Psoas muscle (tissue), 8 donors: ENCODE measurements around the gene MAN1A2. TPM values are rescaled to one million over a fixed set of nuclear protein-coding genes. Genes with fewer than 3 reads are reported as not detected.
A peak's percentile ranks its signal among the peaks of the same experiment; 100 is the strongest.

Source experiments
- ATAC-seq, 4 donors: fragments of 200-7000 bp; cut with Tn5 transposase; one replicate each; pipeline ENCODE4 v1.9.1; 2020; ENCODE audit warnings: moderate library complexity in 3 of 4, mild to moderate bottlenecking in 2 of 4
- DNase-seq, 2 donors: peaks; one replicate each; pipeline ENCODE4 v3.0.0-alpha.2; 2020
- H3K27ac ChIP-seq: fragments of 200-600 bp; one replicate; pipeline ENCODE4 v1.8.0; 2022
- H3K27me3 ChIP-seq, 3 donors: fragments of 200-600 bp in 1 of 3; one replicate each; pipeline versions ENCODE4 v1.6.1 to v1.8.0; 2013 to 2022; ENCODE audit warnings: low read length in 2 of 3, mild to moderate bottlenecking in 2 of 3, moderate library complexity in 1 of 3; ENCODE audit not compliant: insufficient read depth in 3 of 3
- H3K36me3 ChIP-seq, 2 donors: fragments of 200-600 bp in 1 of 2; one replicate each; pipeline versions ENCODE4 v1.6.1 to v1.8.0; 2013 to 2022; ENCODE audit warnings: low read depth in 1 of 2, mild to moderate bottlenecking in 1 of 2, moderate library complexity in 1 of 2; ENCODE audit not compliant: insufficient read depth in 1 of 2
- H3K4me1 ChIP-seq: fragments of 200-600 bp; one replicate; pipeline ENCODE4 v1.8.0; 2022
- H3K4me3 ChIP-seq: fragments of 200-600 bp; one replicate; pipeline ENCODE4 v1.8.0; 2022; ENCODE audit warnings: mild to moderate bottlenecking
- H3K9me3 ChIP-seq: fragments of 200-600 bp; one replicate; pipeline ENCODE4 v1.8.0; 2022
- CTCF ChIP-seq: fragments of 200-600 bp; IDR thresholded peaks from one replicate; pipeline ENCODE4 v1.8.0; 2022; ENCODE audit warnings: antibody characterized with exemption
- WGBS, 3 donors: extraction: QIAGEN DNeasy Blood & Tissue Kit; methylation state at CpG; one replicate each; pipeline versions ENCODE4 v1.1.6 to v1.1.7; 2013; 5-methylcytosine and 5-hydroxymethylcytosine counted together
- intact Hi-C, 2 donors: fragments of 100-400 bp; cut with DNase I; formaldehyde crosslinking; loops; one replicate each; pipeline versions ENCODE4 v1.11.0 to v1.14.2; 2022
- polyA plus RNA-seq, 3 donors: library from polyadenylated mRNA; stranded (reverse); fragments of 200-250 nt; gene quantifications; one replicate each; pipeline ENCODE4 v1.2.3, GENCODE V29; 2013
- total RNA-seq, 4 donors: library from RNA; stranded (reverse); fragmentation: NEBNext Ultra II Directional in 2 of 4; extraction: Animal tissue kit (Norgen Biotek cat#: 25700) in 2 of 4; gene quantifications; one replicate each; pipeline versions ENCODE4 v1.2.1 to v1.2.4, GENCODE V29; 2021 to 2023
- donor health status: healthy with polysubstance abuse.
- donor health status: DM: no; HTN: no; CAD: no; lungs with moderate emphysema.
- donor health status: Bipolar disorder and iron deficiency.
- donor health status: healthy.
- donor health status: DM: yes; HTN: yes; CAD: no.
- donor health status: DM: no; HTN: no; CAD: no.
- donor health status: DM: no; HTN: no; CAD: no.
- donor health status: DM: yes; HTN: yes; CAD: no.

MAN1A2 gene
- total and polyA plus RNA-seq, 7 donors, result 4.0 to 35.0 (median 19.8) TPM

DNA sequence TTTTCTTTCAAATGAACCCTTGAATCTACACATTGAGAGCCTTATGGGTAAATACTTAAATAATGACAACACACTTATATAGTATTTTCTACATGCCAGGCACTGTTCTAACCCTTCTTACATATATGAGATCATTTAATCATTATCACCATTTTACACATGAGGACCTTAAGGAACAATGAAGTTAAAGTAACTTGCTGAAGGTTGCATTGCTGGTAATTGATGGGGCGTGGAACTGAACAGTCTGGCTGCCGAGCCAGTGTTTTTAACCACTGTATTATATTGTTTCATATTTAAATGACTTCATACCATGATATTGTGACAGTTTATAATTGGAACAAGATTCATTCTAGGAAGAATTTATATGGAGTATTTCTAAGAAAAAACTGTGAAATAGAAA is 126.7 kb downstream of the MAN1A2 start:
- no peaks in the 10 kb centered on the region for H3K4me1 ChIP-seq
- H3K27ac ChIP-seq, result no peak overlapping the region
- H3K4me3 ChIP-seq, result no peak overlapping the region
- whole genome bisulfite sequencing, 3 donors, result 82 to 91% (median 88%) methylated on average over 2 of the region's 2 CpGs
- ATAC-seq (no peak), DNase-seq (no peak)
- TF ChIP-seq CTCF, result no peak
- H3K9me3 ChIP-seq, result no peaks in the 10 kb centered on the region
- H3K27me3 ChIP-seq, result no peaks in the 10 kb centered on the region
- peaks cover 0 to 40% of the 10 kb centered on the region in 2 donors for H3K36me3 ChIP-seq
- intact Hi-C loops, result no loop called here

DNA sequence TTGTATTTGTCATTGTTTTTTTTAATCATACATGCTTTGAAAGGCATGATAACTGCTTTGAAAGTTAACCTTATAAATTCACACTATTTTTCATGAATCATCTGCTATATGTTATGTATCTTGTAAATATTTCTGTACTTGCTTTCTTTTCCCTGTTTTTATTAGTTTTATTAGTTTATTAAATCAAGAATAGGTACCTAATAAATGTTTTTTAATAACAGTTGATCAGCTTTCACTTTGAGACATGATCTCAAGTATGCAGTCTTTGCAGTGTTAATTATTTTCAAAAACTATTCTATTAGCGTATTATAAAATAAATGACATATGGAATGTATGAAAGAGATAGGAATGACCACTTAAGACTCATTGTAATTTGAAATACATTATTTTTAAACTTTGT is 127.8 kb downstream of the MAN1A2 start:
- no peak overlapping the region for H3K4me3 ChIP-seq
- no peaks in the 10 kb centered on the region for H3K9me3 ChIP-seq
- DNase-seq (no peak), ATAC-seq (no peak)
- no peaks in the 10 kb centered on the region for H3K4me1 ChIP-seq
- H3K27ac ChIP-seq, result no peak overlapping the region
- H3K27me3 ChIP-seq, result no peaks in the 10 kb centered on the region
- intact Hi-C loops, result no loop called here
- TF ChIP-seq CTCF, result no peak
- 98 to 100% (median 98%) methylated on average over 1 of the region's 1 CpG for WGBS, 3 donors
- peaks cover 1 to 40% of the 10 kb centered on the region in 2 donors for H3K36me3 ChIP-seq

- DNase-seq (no peak), ATAC-seq (no peak)
- intact Hi-C loops, result no loop called here
- H3K27me3 ChIP-seq, result no peaks in the 10 kb centered on the region
- H3K4me1 ChIP-seq, result no peaks in the 10 kb centered on the region
- H3K36me3 ChIP-seq, result peaks cover 3 to 53% of the 10 kb centered on the region in 2 donors
- H3K9me3 ChIP-seq, result no peaks in the 10 kb centered on the region
- WGBS, 3 donors, result 91 to 98% (median 96%) methylated on average over 2 of the region's 2 CpGs
- TF ChIP-seq CTCF, result no peak
- H3K4me3 ChIP-seq, result no peak overlapping the region
- H3K27ac ChIP-seq, result no peak overlapping the region
These were observed 131.8 kb downstream of the MAN1A2 start for GRCh38 chr1:117499071-117499470.

DNA sequence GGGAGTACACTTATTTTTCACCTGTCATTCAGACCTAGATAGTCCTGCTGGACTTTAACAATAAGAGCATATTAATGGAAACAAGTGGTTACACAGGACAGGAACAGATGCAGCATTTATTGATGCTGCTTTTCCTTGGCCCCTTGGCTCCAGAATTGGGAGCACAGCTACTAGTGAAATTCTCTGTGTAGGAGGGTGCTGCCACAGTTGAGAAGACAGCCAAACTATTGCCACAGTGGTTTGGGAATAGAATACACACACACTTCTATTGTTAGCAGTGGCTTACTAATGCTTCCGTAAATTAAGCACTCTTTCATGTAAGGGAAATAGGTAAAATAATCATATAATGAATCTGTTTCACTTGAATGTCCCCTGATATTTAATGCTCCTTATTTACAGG is 133.3 kb downstream of the MAN1A2 start:
- DNase-seq (no peak), ATAC-seq (peak in 2 of 4 donors; percentile 59 to 69)
- no peaks in the 10 kb centered on the region for H3K4me1 ChIP-seq
- peaks cover 3 to 64% of the 10 kb centered on the region in 2 donors for H3K36me3 ChIP-seq
- no peaks in the 10 kb centered on the region for H3K9me3 ChIP-seq
- H3K4me3 ChIP-seq, result no peak overlapping the region
- 69 to 83% (median 80%) methylated on average over 1 of the region's 1 CpG for WGBS, 3 donors
- TF ChIP-seq CTCF, result no peak
- H3K27me3 ChIP-seq, result no peaks in the 10 kb centered on the region
- H3K27ac ChIP-seq, result no peak overlapping the region
- intact Hi-C loops, result no loop called here

GRCh38 chr1:117501281-117501680 is 134.0 kb downstream of the MAN1A2 start:
- ATAC-seq, result no peak
- peaks cover 3 to 62% of the 10 kb centered on the region in 2 donors for H3K36me3 ChIP-seq
- no peaks in the 10 kb centered on the region for H3K4me1 ChIP-seq
- H3K27ac ChIP-seq, result no peak overlapping the region
- intact Hi-C loops, result no loop called here
- WGBS, 3 donors, result 96 to 99% (median 96%) methylated on average over 3 of the region's 3 CpGs
- DNase-seq, result no peak
- H3K4me3 ChIP-seq, result no peak overlapping the region
- H3K27me3 ChIP-seq, result no peaks in the 10 kb centered on the region
- no peak for TF ChIP-seq CTCF
- no peaks in the 10 kb centered on the region for H3K9me3 ChIP-seq
